ENCODE measurements around the gene CT47C1.

Gene CT47C1

GRCh38 chrX:119094819-119095218 lies 22.0 kb downstream of the CT47C1 start (continued):
- TF ChIP-seq PRDM4 (tag by site-specific recombination; IDR thresholded peaks at IDR 0.05) (no peak), ZNF692 (tag by site-specific recombination; IDR thresholded peaks at IDR 0.05) (no peak), ZNF132 (tag by site-specific recombination; IDR thresholded peaks at IDR 0.05; ENCODE audit: borderline replicate concordance) (no peak), INSM2 (tag by site-specific recombination; IDR thresholded peaks at IDR 0.05) (no peak), ZIC2 (tag by site-specific recombination; IDR thresholded peaks at IDR 0.05) (no peak), KLF9 (tag by site-specific recombination; IDR thresholded peaks at IDR 0.05; ENCODE audit: low read depth) (no peak), ZNF707 (tag by site-specific recombination; IDR thresholded peaks at IDR 0.05) (no peak), ZNF391 (tag by site-specific recombination; IDR thresholded peaks at IDR 0.05; ENCODE audit: borderline replicate concordance, low read depth) (no peak), ZNF433 (tag by site-specific recombination; IDR thresholded peaks at IDR 0.05; ENCODE audit: low read depth) (no peak), ZSCAN4 (tag by site-specific recombination; IDR thresholded peaks at IDR 0.05) (no peak), ZNF639 (tag by site-specific recombination; IDR thresholded peaks at IDR 0.05) (no peak)

GRCh38 chrX:119095936-119096335 lies 23.1 kb downstream of the CT47C1 start:
- Histone ChIP-seq H3K9me3 (ENCODE audit: control insufficient read depth, insufficient read depth, low read depth, low read length) (no peaks in the 10 kb centered on the region), H3K4me1 (ENCODE audit: control insufficient read depth, insufficient read depth, low read length) (peaks cover 3% of the 10 kb centered on the region; the same call in 1 of the 2 replicates), H3K27ac (ENCODE audit: extremely low read depth, low read depth, low read length) (no peak overlapping the region), H3K4me3 (ENCODE audit: low read depth, low read length) (no peak overlapping the region), H3K36me3 (ENCODE audit: control insufficient read depth in 2 of 2, insufficient read depth in 1 of 2, low read length in 2 of 2) (no peaks in the 10 kb centered on the region)
- CTCF ChIA-PET = interaction anchor here (2.0 kb wide), 1 partner anchor 22 kb away, joined by 5 read pairs; no protein-coding TSS in a partner anchor
- POLR2A ChIA-PET = no interaction called here
- TF ChIP-seq ZNF416 (tag by site-specific recombination; IDR thresholded peaks at IDR 0.05) = no peak
- no peak for TF ChIP-seq SP2 (tag by site-specific recombination; IDR thresholded peaks at IDR 0.05)
- TF ChIP-seq ZNF423 (tag by site-specific recombination; IDR thresholded peaks at IDR 0.05) = no peak
- TF ChIP-seq SALL2 (tag by site-specific recombination; IDR thresholded peaks at IDR 0.05; ENCODE audit: borderline replicate concordance) = no peak
- no peak for TF ChIP-seq ZNF585B (tag by site-specific recombination; IDR thresholded peaks at IDR 0.05)
- no peak for TF ChIP-seq FEZF1 (tag by site-specific recombination; IDR thresholded peaks at IDR 0.05)
- no peak for TF ChIP-seq ZNF514 (tag by site-specific recombination; IDR thresholded peaks at IDR 0.05)
- no peak for TF ChIP-seq ZNF146 (tag by site-specific recombination; IDR thresholded peaks at IDR 0.05)
- no peak for TF ChIP-seq KLF7 (tag by site-specific recombination; IDR thresholded peaks at IDR 0.05; ENCODE audit: borderline replicate concordance)
- no peak for TF ChIP-seq ZXDB (tag by site-specific recombination; IDR thresholded peaks at IDR 0.05)
- TF ChIP-seq ZSCAN18 (tag by site-specific recombination; IDR thresholded peaks at IDR 0.05) = no peak
- TF ChIP-seq WT1 (tag by site-specific recombination; IDR thresholded peaks at IDR 0.05) = no peak
- no peak for TF ChIP-seq TCF7L2 (IDR thresholded peaks at IDR 0.05; ENCODE audit: borderline replicate concordance, low read depth, low read length)
- TF ChIP-seq KLF1 (tag by site-specific recombination; IDR thresholded peaks at IDR 0.05) = no peak
- no peak for TF ChIP-seq ZNF140 (tag by site-specific recombination; IDR thresholded peaks at IDR 0.05)
- no peak for TF ChIP-seq ZNF214 (tag by site-specific recombination; IDR thresholded peaks at IDR 0.05; ENCODE audit: borderline replicate concordance)
- no peak for TF ChIP-seq KLF8 (tag by site-specific recombination; IDR thresholded peaks at IDR 0.05)
